COLO829 (cell line): ENCODE results near the gene HAPLN2.
A peak's percentile ranks its signal among the peaks of the same experiment; 100 is the strongest.
"Not testable (repeated sequence)": the region's sequence is repeated elsewhere in the genome, so short reads cannot be mapped to it uniquely, and the experiment has no call there.

Experiments used
- DNase-seq: peaks from one replicate; pipeline ENCODE4 v3.0.0; 2012; ENCODE audit warnings: low spot score

The HAPLN2 gene

GRCh38 chr1:156592158-156592909 is 26.9 kb upstream of the HAPLN2 start:
- DNase-seq: no peak

GRCh38 chr1:156592910-156593660 is 26.1 kb upstream of the HAPLN2 start:
- DNase-seq: no peak

- no peak for DNase-seq
Observed at GRCh38 chr1:156593661-156593989, 25.6 kb upstream of the HAPLN2 start.

GRCh38 chr1:156594190-156594589 is 25.0 kb upstream of the HAPLN2 start:
- no peak for DNase-seq

GRCh38 chr1:156595016-156595415 is 24.2 kb upstream of the HAPLN2 start:
- DNase-seq: no peak

- no peak for DNase-seq
Observed at GRCh38 chr1:156596426-156596825, 22.8 kb upstream of the HAPLN2 start.

- DNase-seq: no peak
Observed at GRCh38 chr1:156598125-156598524, 21.1 kb upstream of the HAPLN2 start.

GRCh38 chr1:156598731-156599432 is 20.3 kb upstream of the HAPLN2 start:
- DNase-seq: no peak

GRCh38 chr1:156599811-156600210 is 19.4 kb upstream of the HAPLN2 start:
- no peak for DNase-seq

- DNase-seq: no peak
Observed at GRCh38 chr1:156600733-156601121, 18.5 kb upstream of the HAPLN2 start.

- DNase-seq: peak; percentile 86
Observed at GRCh38 chr1:156601122-156601830, 17.9 kb upstream of the HAPLN2 start, which contains the start of gene GPATCH4. Gene GPATCH4 (minus strand): TSS chr1:156601479.

- no peak for DNase-seq
Observed at GRCh38 chr1:156601892-156602291, 17.3 kb upstream of the HAPLN2 start.

- DNase-seq: no peak
Observed at GRCh38 chr1:156602557-156602993, 16.6 kb upstream of the HAPLN2 start.

- DNase-seq: not testable (repeated sequence)
Observed at GRCh38 chr1:156607344-156607743, 11.9 kb upstream of the HAPLN2 start.

GRCh38 chr1:156608036-156608674 is 11.1 kb upstream of the HAPLN2 start:
- DNase-seq: peak; percentile 74

- DNase-seq: no peak
Observed at GRCh38 chr1:156608981-156609380, 10.2 kb upstream of the HAPLN2 start.

- DNase-seq: not testable (repeated sequence)
Observed at GRCh38 chr1:156610072-156610471, 9.1 kb upstream of the HAPLN2 start.

- DNase-seq: no peak
Observed at GRCh38 chr1:156612666-156613065, 6.5 kb upstream of the HAPLN2 start.

- DNase-seq: no peak
Observed at GRCh38 chr1:156615946-156616345, 3.3 kb upstream of the HAPLN2 start.

GRCh38 chr1:156616463-156616862 is 2.8 kb upstream of the HAPLN2 start:
- DNase-seq: peak; percentile 98

- DNase-seq: no peak
Observed at GRCh38 chr1:156619582-156619955, 354 bp downstream of the HAPLN2 start.
